Tibial nerve (tissue), 4 donors: ENCODE data around the gene OR6B1. TPM values are rescaled to one million over a fixed set of nuclear protein-coding genes. Genes with fewer than 3 reads are reported as not detected.

Experiments used
- DNase-seq, 2 donors: peaks; one replicate each; pipeline ENCODE4 v3.0.0-alpha.2; 2019; ENCODE audit warnings: low spot score in 2 of 2
- H3K27ac ChIP-seq, 4 donors: fragments of 200-600 bp; sonication (generic) in 3 of 4; one replicate each; pipeline ENCODE4 v1.5.1; 2017 to 2019; ENCODE audit warnings: mild to moderate bottlenecking in 1 of 4
- H3K27me3 ChIP-seq, 2 donors: fragments of 200-600 bp; sonication (generic) in 1 of 2; one replicate each; pipeline versions ENCODE4 v1.5.1 to v1.6.0; 2017 to 2019
- H3K36me3 ChIP-seq, 3 donors: fragments of 200-600 bp; sonication (generic); one replicate each; pipeline ENCODE4 v1.5.1; 2018 to 2019
- H3K4me1 ChIP-seq, 4 donors: fragments of 200-600 bp; sonication (generic) in 3 of 4; one replicate each; pipeline ENCODE4 v1.5.1; 2017 to 2019
- H3K4me3 ChIP-seq, 4 donors: fragments of 200-600 bp; sonication (generic) in 3 of 4; one replicate each; pipeline ENCODE4 v1.5.1; 2017 to 2019; ENCODE audit warnings: mild to moderate bottlenecking in 1 of 4, moderate library complexity in 1 of 4
- H3K9me3 ChIP-seq, 4 donors: fragments of 200-600 bp; sonication (generic) in 3 of 4; one replicate each; pipeline ENCODE4 v1.5.1; 2017 to 2019
- EP300 ChIP-seq, 2 donors: sonication (generic); formaldehyde crosslinking; IDR thresholded peaks; one replicate each; pipeline ENCODE4 v1.6.1; 2017; ENCODE audit warnings: antibody characterized with exemption in 2 of 2, mild to moderate bottlenecking in 1 of 2
- POLR2A ChIP-seq, 2 donors: fragments of 450-650 bp; IDR thresholded peaks; one replicate each; pipeline ENCODE4 v1.6.1; 2017; ENCODE audit warnings: antibody characterized with exemption in 2 of 2, mild to moderate bottlenecking in 2 of 2, moderate library complexity in 2 of 2
- WGBS, 2 donors: methylation state at CpG; one replicate each; pipeline ENCODE4 v1.1.5; 2018; 5-methylcytosine and 5-hydroxymethylcytosine counted together
- total RNA-seq, 4 donors: library from RNA; depleted of rRNA; stranded (reverse); fragments of >200 nt; gene quantifications; one replicate each; pipeline ENCODE4 v1.1.0, GENCODE V29; 2016
- TF ChIP-seq, protein P1 (sequence below), 5 experiments: fragments of 200-600 bp in 3 of 5; fragments of 450-650 bp in 2 of 5; sonication (generic) in 3 of 5; IDR thresholded peaks; one replicate each; pipeline ENCODE4 v1.5.1; 2016 to 2019; ENCODE audit warnings: antibody characterized with exemption in 5 of 5, mild to moderate bottlenecking in 3 of 5, moderate library complexity in 2 of 5

OR6B1 gene
- total RNA-seq: not detected

DNA sequence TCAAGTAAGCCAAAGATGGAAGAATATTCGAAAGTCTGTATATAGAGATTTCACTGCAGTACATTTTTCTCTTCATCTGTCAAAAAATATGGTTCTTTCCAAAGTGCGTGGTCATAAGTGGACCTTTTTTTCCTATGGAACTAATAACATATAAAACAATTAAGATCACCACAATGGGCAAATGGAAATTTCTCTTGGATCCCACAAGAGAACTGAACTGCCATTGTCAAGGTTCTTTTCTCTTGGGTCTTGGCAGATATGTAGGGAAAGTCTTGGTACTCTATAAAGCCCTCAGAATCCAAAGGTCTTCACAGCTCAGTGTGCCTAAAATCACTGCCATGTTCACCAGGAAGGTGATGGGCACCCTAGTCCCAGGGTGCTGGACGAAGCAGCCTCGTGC, at the start of gene OR6B1:
TSS of gene OR6B1 (plus strand) at position 301 of the 400 bp plus-strand sequence. CDS start 3,677 bp downstream, outside the sequence.
- WGBS, 2 donors: 90 to 91% methylated on average over 4 of the region's 4 CpGs
- H3K4me1 ChIP-seq: no peaks in the 10 kb centered on the region
- H3K9me3 ChIP-seq: no peaks in the 10 kb centered on the region

DNA sequence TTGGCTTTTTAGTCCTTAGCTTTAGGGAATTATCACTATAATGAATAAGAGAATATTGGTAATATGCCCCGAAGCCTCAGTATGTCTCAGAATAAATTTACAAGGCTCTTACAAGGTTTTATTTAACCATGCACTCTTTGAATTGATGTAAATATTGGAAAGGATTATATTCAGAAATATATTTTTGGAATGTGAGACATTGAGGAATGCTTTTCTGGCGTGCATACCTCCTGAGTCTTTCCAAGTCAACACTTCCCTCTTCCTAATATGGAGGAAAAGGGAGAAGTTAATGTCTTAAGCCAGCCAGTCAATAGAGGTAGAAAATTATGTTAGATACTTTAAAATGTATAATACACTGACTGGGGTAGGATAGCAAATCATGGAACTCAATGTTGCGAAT, 46.7 kb upstream of the OR6B1 start:
- no peaks in the 10 kb centered on the region for H3K27me3 ChIP-seq
- WGBS, 2 donors: 78 to 82% methylated on average over 3 of the region's 3 CpGs
- H3K27ac ChIP-seq: no peak overlapping the region
- H3K36me3 ChIP-seq: no peaks in the 10 kb centered on the region
- TF ChIP-seq EP300 (IDR thresholded peaks at IDR 0.05) (no peak), POLR2A (IDR thresholded peaks at IDR 0.05) (no peak)
- TF ChIP-seq, protein P1, sequence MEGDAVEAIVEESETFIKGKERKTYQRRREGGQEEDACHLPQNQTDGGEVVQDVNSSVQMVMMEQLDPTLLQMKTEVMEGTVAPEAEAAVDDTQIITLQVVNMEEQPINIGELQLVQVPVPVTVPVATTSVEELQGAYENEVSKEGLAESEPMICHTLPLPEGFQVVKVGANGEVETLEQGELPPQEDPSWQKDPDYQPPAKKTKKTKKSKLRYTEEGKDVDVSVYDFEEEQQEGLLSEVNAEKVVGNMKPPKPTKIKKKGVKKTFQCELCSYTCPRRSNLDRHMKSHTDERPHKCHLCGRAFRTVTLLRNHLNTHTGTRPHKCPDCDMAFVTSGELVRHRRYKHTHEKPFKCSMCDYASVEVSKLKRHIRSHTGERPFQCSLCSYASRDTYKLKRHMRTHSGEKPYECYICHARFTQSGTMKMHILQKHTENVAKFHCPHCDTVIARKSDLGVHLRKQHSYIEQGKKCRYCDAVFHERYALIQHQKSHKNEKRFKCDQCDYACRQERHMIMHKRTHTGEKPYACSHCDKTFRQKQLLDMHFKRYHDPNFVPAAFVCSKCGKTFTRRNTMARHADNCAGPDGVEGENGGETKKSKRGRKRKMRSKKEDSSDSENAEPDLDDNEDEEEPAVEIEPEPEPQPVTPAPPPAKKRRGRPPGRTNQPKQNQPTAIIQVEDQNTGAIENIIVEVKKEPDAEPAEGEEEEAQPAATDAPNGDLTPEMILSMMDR (IDR thresholded peaks at IDR 0.05): no peak
- H3K9me3 ChIP-seq: no peaks in the 10 kb centered on the region
- H3K4me1 ChIP-seq: no peaks in the 10 kb centered on the region
- no peak for DNase-seq
- H3K4me3 ChIP-seq: no peak overlapping the region

More for the DNA sequence above, at the start of gene OR6B1:
- no peak for DNase-seq
- H3K36me3 ChIP-seq: no peaks in the 10 kb centered on the region
- TF ChIP-seq, protein P1 (IDR thresholded peaks at IDR 0.05): no peak
- TF ChIP-seq POLR2A (IDR thresholded peaks at IDR 0.05): no peak
- TF ChIP-seq EP300 (IDR thresholded peaks at IDR 0.05): no peak
- no peak within 1 kb of the TSS for H3K27ac ChIP-seq
- H3K4me3 ChIP-seq: no peak within 1 kb of the TSS
- no peaks in the 10 kb centered on the region for H3K27me3 ChIP-seq

DNA sequence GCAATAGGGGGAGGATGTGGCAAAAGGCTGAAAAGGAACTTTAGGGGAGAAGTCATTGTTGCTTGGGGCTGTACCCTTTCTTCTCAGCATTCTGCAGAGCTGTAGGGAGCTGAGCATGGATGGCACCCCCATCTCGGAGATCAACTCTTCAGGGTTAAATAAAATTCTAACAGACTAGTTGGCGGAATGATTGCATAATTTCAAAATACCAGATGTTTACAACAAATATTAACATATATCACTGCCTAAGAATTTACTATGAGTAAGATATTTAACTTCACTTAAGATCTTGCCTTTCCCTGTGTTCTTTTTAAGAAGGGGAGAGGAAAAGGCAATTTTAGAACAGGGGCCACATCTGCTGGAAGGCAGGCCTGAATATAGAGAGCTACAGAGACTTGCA, 46.0 kb upstream of the OR6B1 start:
- H3K9me3 ChIP-seq: no peaks in the 10 kb centered on the region
- H3K27me3 ChIP-seq: no peaks in the 10 kb centered on the region
- TF ChIP-seq POLR2A (IDR thresholded peaks at IDR 0.05): no peak
- TF ChIP-seq EP300 (IDR thresholded peaks at IDR 0.05): no peak
- TF ChIP-seq, protein P1 (IDR thresholded peaks at IDR 0.05): no peak
- H3K4me3 ChIP-seq: no peak overlapping the region
- H3K4me1 ChIP-seq: no peaks in the 10 kb centered on the region
- H3K36me3 ChIP-seq: no peaks in the 10 kb centered on the region
- DNase-seq: no peak
- H3K27ac ChIP-seq: no peak overlapping the region
- WGBS, 2 donors: 70 to 78% methylated on average over 2 of the region's 2 CpGs

DNA sequence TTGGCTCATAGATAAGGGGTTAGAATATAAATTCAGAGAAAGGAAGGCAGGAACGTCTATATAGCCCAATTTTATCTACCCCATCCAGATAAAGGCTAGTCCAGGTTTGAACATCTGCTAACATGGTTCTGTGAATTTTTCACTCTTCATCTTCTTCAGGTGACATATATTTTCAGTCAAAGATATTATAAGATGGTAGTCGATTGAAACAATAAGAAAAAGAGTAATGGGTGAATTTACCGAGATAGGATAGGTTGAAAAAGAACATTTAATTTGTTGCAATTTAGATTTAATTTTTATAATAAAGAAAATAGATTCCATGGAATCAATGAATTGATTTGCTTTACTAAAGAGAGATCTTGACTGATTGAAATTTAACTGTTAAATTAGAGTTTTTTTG, 45.6 kb upstream of the OR6B1 start, which contains the start of gene OR2F1:
TSS of gene OR2F1 (plus strand) at position 301 of the 400 bp plus-strand sequence. CDS start 5,127 bp downstream, outside the sequence.
- TF ChIP-seq EP300 (IDR thresholded peaks at IDR 0.05) (no peak), POLR2A (IDR thresholded peaks at IDR 0.05) (no peak)
- TF ChIP-seq, protein P1 (IDR thresholded peaks at IDR 0.05): no peak
- DNase-seq: no peak
- Histone ChIP-seq H3K27me3 (no peaks in the 10 kb centered on the region), H3K27ac (no peak within 1 kb of the TSS), H3K4me1 (no peaks in the 10 kb centered on the region), H3K36me3 (no peaks in the 10 kb centered on the region), H3K4me3 (no peak within 1 kb of the TSS), H3K9me3 (no peaks in the 10 kb centered on the region)
- 85 to 88% methylated on average over 3 of the region's 3 CpGs for WGBS, 2 donors

DNA sequence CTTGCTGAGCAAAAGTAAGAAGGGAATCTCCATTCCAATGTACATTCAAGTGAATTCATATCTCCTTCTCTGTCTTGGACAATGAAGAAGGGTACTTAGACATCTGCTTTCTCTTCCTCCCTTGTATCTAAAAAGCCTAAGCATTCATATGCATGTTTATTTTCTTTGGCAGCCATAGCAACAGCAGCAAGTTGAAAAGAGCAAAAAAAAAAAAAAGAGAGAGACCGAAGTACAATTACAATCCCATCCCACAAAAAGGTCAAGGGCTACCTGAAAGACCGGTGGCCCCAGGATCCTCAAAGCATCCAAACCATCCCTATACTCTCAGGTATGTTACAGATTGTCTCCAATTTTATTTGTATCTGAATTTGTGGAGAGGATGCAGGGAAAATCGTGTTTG, 41.3 kb upstream of the OR6B1 start:
- Histone ChIP-seq H3K36me3 (no peaks in the 10 kb centered on the region), H3K4me1 (no peaks in the 10 kb centered on the region), H3K4me3 (no peak overlapping the region), H3K27ac (no peak overlapping the region), H3K9me3 (no peaks in the 10 kb centered on the region), H3K27me3 (no peaks in the 10 kb centered on the region)
- no peak for DNase-seq
- 41 to 52% methylated on average over 3 of the region's 3 CpGs for WGBS, 2 donors
- TF ChIP-seq EP300 (IDR thresholded peaks at IDR 0.05): no peak
- no peak for TF ChIP-seq POLR2A (IDR thresholded peaks at IDR 0.05)
- TF ChIP-seq, protein P1 (IDR thresholded peaks at IDR 0.05): no peak
